HG03135 (cell line): ENCODE results near the gene GNAO1.

ENCODE experiments used
- ATAC-seq: cut with Tn5 transposase; IDR thresholded peaks from one replicate; pipeline ENCODE4 v1.9.1; 2021; ENCODE audit warnings: mild to moderate bottlenecking, moderate library complexity; ENCODE audit not compliant: unreplicated experiment

Gene GNAO1

DNA sequence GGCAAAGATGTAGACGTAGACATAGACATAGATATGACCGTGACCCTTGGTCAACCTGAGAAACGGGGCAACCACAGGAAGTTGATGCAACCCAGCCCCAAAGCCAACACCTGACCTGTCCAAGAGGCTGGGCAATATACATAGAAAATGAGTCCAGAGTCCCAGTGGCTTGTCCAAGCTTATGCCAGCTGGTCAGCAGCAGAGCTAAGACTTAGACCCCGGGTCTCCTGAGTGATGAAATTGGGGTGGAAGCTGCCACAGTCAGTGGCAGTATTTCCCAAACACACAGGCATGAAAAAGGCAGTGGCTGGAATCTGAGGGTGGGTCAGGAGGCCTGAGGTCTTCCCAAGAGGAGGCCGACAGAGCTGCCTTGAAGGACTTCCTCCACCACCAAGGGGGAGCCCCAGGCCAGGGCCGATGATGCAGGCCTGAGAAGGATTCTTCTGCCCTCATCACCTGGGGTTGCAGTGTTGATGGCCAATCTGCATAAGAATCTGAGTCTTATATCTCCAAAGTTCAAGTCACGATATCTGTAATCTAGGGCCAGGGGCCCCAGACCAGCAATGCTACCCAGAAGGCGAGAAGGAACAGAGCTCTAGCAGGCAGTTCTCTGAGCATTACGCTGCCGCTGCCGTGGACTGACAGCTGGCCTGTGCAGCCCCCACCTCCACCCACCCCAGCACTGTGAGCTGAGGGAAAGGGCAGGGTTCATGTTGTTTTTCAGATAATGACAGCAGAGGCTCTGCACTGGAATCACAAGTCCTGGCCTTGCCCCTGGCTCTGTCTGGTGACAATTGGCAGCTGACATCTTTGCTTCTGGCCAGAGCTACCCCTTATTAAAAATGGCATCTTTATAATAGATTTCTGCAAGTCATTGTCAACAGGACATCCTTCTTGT, 72.7 kb downstream of the GNAO1 start:
- no peak for ATAC-seq

DNA sequence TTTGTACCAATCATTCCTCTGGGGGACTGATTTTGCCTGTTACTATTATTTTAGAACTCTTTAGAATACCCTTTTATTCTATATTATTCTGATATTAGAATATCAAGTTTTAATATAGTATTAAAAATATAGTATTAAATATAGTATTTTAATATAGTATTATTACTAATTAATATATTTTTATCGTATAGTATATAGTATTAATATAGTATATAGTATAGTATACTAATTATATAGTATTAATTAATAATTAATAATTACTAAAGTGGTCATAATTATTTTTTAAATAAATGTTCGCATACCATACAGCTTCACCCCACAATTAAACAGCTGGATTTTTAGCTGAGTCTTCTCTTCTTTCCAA, 73.3 kb downstream of the GNAO1 start:
- ATAC-seq = no peak

DNA sequence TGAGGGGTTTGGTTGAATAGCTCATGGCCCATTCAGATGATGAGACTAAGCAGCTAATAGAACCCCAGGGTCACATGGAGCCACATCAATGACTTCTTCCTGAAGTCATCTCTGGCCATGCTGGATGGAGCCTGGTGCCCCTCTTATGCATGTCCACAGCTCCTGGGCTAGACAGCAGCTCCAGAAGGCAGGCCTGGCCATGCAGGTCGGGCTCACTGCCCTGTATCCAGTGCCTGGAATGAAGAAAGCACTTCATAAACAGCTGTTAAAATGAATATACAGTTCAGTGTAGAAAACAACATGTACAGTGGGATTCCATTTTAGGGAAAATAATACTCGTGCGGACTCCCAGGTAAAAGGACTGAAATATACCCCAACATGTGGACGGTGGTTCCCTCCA, 73.9 kb downstream of the GNAO1 start:
- no peak for ATAC-seq

DNA sequence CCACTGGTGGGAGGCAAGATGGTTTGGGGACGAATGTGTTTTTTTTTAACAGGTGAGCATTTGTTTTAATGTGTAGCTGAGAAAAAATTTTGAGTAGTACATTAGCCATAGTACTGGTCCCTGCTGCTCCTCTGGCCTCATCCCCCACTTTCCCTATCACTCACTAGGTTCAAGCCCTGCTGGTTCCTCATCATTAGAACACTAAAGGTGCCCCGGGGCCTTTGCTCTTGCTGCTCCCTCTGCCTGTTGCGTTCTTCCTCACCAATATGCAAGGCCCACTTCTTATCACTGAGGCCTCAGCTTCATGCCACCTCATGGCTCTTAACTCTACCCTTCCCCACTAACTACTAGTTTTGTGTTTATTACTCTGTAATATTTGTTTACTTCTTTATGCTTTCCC, 74.5 kb downstream of the GNAO1 start:
- ATAC-seq = no peak

DNA sequence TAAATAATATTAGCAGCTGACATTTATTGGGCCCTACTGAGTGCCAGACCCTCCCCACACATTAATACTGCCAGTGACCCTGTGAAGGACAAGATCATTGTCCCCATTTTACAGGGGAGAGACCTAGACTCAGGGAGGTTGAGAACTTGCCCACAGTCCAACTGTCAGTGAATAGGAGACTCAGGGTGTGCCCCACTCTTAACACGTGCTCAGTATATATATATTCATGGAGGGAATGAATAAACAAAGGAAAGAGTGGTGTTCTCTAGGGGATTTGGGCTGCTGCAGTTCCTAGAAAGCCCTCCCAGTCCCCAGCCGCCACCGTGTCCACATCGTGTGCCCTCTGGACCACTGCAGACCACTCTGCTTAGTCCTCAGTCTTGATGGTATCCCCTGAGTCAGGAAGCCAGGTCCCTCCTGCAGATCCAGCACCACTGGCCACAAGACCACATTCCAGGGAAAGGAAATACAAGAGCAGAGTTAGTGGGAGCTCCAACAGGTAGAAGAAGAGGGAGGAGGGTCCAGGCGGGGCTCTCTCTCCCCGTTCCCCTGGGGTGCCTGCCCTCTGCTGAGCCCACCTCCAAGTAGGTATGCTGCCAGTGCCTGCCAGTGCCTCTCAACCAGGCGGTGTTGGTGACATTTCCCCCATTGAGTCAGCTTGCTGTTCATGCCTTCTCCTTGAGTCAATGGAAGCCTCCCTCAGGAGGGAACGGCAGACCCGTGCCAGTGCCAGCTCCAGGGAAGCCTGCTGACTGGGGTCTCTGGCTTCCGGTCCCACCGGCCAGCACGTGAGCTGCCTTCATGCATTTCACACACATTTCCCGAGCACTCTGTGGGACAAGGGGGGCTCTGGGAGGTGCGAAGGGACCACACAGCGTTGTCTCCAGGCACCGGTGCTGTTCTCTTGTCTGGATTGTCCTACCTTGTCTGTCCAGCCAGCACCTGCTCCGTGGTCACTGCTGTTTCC, 75.6 kb downstream of the GNAO1 start:
- ATAC-seq = no peak

DNA sequence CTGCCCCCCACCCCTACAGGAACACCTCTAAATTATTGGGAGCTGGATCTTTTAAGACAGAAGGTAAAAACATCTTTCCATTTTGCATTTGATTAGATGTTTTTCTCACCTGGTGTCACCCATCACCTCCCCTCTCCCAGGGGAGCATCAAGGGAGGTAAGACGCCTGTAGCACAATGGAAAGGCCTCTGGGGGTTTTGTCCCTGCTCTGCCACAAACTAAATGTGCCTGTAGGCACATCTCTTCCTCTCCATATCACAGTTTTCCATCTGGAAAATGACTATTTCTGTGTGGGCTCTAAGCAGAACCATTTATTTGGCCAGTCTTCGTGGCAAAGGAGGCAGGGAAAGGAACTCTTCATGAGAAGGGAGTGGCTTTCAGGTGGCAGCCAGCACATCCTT, 76.6 kb downstream of the GNAO1 start:
- ATAC-seq = no peak

DNA sequence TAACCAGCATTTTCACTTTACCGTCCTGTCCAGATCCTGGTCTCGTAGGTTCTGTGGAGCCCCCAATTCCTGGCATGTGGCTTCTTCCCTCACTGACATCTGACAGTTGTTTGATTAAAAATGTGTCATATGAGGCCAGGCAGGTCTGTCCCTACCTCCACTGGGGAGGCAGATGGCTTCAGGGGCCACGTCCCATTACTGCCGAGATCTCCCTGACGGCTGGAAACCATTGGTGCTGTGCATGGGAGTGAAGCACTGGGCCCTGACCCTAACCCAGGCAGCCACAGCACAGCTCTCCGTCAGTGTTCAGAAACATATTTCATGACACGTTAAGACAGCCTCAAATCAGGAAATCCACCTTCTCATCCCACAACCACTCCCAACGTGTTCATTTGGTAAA, 77.5 kb downstream of the GNAO1 start:
- no peak for ATAC-seq

DNA sequence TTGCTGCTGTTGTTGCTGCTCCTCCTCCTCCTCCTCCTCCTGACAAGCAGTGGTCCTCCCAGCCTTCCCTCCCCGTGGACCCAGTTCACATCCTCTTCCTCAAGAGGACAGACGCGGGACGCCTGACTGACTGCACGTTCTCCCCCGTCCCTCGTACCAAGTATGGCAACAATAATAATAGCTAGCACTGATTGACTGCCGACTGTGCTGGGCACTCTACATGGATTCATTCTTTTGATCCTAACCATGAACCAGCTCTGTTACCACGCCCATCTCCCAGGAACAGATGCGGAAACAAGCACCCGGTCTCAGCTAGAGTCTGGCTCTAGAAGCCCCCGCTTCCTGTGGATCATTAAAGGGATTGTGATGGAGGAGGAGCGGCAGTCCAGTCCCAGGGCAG, 78.0 kb downstream of the GNAO1 start:
- ATAC-seq = no peak

DNA sequence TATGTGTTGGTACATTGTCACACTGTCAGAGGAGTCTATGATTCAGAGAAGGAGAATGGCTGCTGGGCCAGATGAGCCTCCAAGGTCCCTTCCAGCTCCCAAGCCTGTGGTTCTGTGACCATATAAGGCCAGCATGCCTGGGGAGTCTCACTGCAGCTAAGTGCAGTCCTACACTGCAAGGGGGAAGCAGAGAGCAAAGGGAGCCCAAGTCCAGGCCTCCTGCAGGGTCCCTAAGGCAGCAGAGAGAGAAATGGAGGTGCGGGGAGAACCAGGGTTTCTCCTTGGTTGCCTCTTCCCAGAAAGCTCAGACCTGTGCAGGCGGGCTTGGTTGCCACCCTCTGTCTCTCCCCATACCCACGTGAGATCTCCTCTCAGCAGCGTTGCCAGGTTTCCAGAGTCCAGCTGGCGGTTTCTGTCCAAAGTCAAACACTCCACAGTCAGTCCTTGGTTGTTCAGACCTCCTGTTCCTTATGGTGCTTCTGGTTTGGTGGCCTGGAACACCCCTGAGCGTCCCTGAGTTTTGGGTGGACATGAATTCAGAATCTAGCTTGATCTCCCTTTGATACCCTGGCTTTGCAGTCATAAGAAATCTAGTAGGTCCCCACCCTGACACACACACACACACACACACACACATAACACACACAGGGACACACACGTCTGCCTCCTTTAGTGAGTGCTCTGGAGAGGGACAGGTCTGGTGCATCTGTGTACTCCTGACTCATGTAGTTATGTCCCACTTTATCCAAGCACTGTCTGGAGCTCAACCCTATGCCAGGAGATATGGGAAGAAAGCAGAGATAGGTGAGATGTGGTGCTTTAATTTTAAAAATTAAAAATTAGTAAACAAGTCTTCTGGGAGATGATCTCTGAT, 78.8 kb downstream of the GNAO1 start:
- ATAC-seq = no peak

DNA sequence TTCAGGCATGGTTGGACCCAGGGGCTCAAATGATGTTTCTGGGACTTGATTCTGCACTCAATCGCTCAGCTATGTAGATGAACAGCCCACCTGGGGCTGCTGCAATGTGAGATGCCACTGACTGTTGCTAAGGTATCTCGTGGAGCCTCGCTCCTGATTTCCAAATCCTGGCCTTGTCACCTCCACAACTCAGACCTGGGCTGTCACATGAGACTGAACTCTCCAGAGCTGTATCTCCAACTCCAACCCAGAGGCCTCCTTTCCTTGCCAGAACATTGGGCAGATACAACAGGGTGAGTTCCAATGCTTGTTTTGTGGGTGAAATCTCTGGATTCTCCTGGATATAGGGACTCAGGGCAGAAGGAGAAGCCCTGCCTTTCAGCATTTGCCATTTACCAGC, 79.5 kb downstream of the GNAO1 start:
- ATAC-seq = no peak

DNA sequence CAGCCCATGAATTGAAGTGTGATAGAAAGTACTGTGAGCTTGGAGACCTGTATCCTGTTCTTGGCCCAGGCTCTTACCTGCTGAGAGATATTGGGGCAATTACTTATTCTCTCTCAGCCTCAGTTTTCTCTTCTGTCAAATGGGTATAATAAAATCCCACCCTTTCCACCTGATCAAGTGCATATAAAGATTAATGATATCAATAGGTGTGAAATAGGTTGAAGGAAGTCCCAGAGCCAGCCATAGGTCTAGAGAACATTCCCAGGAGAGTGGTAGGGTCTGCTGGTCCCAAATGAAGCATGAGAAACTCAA, 81.2 kb downstream of the GNAO1 start:
- no peak for ATAC-seq

DNA sequence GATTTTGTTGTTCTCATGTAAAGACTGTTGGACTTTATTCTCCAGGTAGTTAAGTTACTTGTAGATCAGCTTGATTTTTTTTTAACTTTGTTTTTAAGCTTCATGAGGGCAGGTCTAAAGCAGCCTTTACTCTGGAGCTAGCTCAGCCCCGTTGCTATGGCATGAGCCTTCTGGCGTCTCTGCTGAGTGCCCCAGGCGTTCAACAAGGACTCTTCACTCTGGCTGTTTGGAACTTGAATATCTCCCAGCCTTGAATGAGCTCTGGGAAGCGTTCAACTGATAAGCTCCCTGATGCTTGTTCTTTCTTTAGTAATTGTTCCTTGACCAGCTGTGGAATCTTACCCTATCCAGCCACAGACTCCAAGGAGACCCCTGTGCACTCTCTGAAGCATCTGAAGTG, 82.3 kb downstream of the GNAO1 start:
- no peak for ATAC-seq

DNA sequence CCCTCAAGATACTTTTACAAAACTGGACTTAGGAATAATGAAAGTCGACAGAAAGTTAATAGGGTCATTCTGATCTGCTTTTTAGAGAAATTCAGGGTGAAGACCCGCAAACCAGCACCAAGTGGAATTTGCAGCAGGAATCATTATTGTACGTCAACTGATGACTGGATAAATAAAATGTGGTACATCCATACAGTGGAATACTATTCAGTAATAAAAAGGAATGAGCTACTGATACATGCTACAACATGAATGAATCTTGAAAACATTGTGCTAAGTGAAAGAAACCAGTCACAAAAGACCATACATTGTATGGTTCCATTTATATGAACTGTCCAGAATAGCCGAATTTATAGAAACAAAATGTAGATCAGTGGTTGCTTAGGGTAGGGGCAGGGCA, 83.1 kb downstream of the GNAO1 start:
- ATAC-seq = no peak

DNA sequence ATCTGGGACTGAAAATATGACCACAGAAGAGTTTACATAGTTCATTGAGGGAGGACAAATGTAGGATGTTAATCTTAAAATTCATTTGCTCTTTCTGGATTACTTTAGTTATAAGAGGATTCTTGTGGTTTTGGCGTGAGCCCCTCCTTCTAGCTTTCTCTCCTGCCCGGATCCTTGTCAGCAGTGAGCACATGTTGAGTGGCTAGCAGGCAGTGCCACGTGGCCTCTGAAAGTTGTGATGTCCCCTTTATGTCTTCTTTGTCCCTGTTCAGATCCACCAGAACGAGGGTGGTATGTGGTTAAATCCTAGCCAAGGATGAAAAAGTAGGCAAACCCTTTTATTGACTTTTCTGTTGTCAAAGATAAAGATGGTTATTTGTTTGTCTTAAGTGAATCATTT, 83.8 kb downstream of the GNAO1 start:
- no peak for ATAC-seq

DNA sequence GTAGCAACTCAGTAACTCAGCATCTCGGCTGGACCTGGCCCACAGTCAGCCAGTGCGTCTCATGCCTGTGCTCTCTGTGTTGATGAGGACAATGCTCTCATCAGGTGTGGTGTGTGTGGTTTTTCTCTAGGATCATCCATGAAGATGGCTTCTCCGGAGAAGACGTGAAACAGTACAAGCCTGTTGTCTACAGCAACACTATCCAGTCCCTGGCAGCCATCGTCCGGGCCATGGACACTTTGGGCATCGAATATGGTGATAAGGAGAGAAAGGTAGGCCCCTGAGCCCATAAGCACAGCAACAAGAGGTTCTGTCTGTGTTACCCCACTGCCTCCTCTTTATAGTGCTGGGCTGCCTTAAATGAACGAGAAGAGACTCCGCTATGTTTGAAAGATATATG, 84.5 kb downstream of the GNAO1 start:
- no peak for ATAC-seq

DNA sequence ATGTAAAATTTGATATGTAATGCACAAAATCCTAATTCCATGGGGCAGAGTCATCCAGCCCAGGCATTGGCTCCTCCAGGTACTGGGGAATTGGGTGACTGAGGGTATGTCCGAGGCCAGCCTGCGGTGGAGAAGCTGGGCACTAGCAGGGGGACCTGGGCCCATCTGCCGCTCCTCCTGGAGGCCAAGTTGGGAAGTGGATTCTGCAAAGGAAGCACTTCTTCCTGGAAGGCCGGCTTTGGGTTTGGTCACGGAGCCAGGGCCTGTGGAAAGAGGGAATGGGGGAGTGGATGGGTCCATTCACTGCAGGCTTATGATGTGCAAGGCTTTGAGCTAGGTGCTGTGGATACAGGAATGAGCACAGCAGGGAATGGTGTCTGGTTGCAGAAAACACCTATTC, 85.8 kb downstream of the GNAO1 start:
- ATAC-seq = no peak

DNA sequence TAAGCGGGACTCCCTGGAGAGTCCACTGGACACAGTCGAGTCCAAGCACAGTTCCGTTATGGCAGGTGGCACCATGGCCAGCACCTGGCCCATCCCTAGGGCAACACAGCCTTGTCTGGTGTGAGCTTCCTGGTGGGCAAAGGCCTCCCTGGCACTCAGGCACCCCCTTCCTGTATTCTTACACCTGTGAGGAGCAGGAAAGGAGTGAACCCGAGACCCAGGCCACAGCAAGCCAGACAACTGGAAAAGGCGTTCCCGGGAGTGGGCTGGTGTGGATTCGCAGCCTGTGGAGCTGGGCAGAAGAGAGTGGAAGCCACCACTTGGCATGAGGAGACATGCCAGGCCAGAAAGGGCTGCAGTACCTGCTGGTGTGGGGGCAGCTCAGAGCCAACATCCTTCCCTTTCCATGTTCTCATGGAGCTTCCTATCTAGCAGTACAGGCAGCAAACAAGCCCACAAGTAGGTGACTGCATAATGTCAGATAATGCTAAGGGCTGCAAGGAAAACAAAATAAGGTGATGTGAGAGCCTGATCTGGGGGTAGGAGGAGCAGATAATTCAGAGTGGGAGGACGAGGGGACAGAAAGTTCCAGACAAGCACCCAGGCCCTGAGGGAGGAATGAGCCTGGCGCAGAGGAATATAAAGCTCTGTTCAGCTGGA, 87.0 kb downstream of the GNAO1 start:
- ATAC-seq = no peak

DNA sequence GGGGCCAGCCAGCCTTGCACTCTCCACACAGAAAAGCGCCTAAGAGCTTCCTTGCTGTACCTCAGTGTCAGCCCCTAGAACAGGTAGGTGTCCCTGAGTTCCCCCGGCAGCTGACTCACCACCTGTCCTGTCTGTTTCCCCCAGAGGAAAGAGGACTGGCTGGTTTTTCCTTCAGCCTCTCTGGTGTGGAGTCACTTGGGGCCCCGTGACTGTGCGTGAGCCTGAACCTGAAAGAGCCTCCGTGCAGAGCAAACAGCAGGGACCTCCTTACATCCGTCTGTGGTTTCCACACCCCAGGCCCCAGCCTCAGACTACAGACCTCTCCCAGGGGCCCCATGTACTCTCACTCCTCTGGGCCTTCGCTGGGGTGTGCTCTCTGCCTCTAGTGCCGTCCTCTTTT, 87.8 kb downstream of the GNAO1 start:
- ATAC-seq = no peak

DNA sequence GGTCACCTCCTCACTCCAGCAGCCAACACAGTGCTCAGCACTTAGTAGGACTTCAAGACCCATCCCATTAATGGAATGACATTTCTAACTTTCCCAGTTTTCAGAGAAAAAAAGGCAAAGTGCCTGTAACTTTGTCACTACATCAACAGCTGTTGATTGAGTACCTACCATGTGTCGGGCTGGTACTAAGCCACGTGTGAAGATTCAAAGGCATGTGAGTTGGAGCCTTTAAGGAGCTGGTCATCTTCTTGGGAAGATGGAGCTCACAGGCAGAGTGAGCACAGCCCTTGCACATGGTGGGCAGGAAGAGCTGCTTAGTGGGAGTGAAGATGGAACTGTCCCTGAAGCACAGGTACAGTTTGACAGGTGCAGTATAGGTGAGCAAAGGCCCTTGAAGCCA, 88.6 kb downstream of the GNAO1 start:
- no peak for ATAC-seq

DNA sequence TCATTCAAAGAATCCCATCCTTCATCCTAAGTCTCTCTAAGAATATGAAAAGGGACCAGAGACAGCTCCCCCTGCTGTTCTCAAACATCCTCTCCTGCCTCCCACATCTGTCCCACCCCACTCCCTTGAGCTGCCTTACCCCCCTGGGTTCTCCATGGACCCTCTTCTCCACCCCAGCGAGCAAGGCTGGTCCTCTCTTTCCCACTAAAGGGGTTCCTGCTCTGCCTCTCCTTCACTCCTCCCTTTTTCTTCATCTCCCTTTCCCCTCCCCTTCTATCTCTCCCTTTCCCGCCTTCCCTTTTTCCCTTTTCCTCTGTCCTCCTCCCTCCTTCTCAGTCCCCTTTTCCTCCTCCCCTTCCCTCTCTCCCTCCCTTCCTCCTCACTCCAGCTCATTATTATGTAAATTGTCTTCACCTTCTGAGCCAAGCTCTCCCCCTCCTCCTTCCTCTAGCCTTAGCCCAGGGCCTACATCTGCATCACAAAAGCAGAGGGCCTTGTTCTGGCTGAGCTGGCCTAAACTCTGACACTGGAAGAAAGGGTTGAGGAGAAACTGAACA, 90.0 kb downstream of the GNAO1 start:
- ATAC-seq = no peak
